ENCODE data around the gene PRPF19. TPM values are rescaled to one million over a fixed set of nuclear protein-coding genes. Genes with fewer than 3 reads are reported as not detected.
A peak's percentile ranks its signal among the peaks of the same experiment; 100 is the strongest.

The PRPF19 gene
- total RNA-seq, 1 experiment from 2014 or later, result 204 TPM

DNA sequence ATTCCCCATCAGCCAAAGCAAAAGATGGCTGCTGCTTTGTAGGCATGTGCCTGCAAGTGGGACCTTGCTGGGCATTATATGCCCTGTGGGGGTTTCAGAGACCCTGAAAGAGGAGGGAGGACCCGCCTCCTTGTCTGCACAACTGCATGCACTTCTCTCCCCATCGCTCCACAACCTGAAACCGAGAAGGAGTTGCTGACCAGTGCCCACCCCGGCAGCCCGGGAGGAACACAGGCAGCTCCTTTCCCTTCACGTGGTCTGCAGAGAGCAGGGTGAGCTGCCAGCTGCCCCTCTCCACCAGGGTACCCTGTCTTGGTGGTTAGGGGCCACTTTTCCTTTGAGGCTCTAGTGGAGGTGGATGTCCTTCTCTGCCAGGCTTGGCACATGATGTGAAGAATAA lies 16.5 kb upstream of the PRPF19 start:
- Histone ChIP-seq H3K4me3 (ENCODE audit: low read depth, low read length, poor library complexity, severe bottlenecking) (no peak overlapping the region), H3K4me1 (ENCODE audit: insufficient read depth, low read length, poor library complexity, severe bottlenecking) (peaks cover 30% of the 10 kb centered on the region), H3K27me3 (replicated peaks; ENCODE audit: insufficient read depth, low read depth, low read length, poor library complexity) (no peaks in the 10 kb centered on the region), H3K36me3 (ENCODE audit: insufficient read depth, low read length, poor library complexity, severe bottlenecking) (peaks cover 31% of the 10 kb centered on the region), H3K27ac (ENCODE audit: low read depth, low read length, poor library complexity, severe bottlenecking) (no peak overlapping the region), H3K9me3 (ENCODE audit: low read depth, low read length, poor library complexity, severe bottlenecking) (no peaks in the 10 kb centered on the region)
- TSS peak; percentile 18 for BruUV-seq (replicated peaks)
- no peak for DNase-seq (ENCODE audit: low spot score)
- TF ChIP-seq, protein P1, sequence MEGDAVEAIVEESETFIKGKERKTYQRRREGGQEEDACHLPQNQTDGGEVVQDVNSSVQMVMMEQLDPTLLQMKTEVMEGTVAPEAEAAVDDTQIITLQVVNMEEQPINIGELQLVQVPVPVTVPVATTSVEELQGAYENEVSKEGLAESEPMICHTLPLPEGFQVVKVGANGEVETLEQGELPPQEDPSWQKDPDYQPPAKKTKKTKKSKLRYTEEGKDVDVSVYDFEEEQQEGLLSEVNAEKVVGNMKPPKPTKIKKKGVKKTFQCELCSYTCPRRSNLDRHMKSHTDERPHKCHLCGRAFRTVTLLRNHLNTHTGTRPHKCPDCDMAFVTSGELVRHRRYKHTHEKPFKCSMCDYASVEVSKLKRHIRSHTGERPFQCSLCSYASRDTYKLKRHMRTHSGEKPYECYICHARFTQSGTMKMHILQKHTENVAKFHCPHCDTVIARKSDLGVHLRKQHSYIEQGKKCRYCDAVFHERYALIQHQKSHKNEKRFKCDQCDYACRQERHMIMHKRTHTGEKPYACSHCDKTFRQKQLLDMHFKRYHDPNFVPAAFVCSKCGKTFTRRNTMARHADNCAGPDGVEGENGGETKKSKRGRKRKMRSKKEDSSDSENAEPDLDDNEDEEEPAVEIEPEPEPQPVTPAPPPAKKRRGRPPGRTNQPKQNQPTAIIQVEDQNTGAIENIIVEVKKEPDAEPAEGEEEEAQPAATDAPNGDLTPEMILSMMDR (conservative IDR thresholded peaks at IDR 0.05; ENCODE audit: low read depth, low read length), result no peak
- POLR2A ChIA-PET (ENCODE audit: low non-redundant PET), result no interaction called here
- CTCF ChIA-PET, result no interaction called here
- intact Hi-C loops (cut with micrococcal nuclease; ENCODE audit: unreplicated experiment), result no loop called here

DNA sequence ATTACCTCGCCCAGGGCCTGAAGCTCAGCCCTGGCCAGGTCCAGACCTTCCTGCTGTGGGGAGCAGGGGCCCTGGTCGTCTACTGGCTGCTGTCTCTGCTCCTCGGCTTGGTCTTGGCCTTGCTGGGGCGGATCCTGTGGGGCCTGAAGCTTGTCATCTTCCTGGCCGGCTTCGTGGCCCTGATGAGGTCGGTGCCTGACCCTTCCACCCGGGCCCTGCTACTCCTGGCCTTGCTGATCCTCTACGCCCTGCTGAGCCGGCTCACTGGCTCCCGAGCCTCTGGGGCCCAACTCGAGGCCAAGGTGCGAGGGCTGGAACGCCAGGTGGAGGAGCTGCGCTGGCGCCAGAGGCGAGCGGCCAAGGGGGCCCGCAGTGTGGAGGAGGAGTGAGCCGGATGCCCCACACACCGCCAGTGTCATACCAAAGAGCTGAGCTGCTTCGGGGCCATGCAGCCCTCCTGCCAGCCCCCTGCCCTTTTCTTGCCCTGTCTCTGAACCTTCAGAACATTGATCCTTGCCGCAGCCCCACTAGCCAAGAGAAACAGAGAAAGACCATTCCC lies 15.5 kb upstream of the PRPF19 start:
- peaks cover 30% of the 10 kb centered on the region for H3K4me1 ChIP-seq (ENCODE audit: insufficient read depth, low read length, poor library complexity, severe bottlenecking)
- no peaks in the 10 kb centered on the region for H3K27me3 ChIP-seq (replicated peaks; ENCODE audit: insufficient read depth, low read depth, low read length, poor library complexity)
- peaks cover 31% of the 10 kb centered on the region for H3K36me3 ChIP-seq (ENCODE audit: insufficient read depth, low read length, poor library complexity, severe bottlenecking)
- no peak overlapping the region for H3K4me3 ChIP-seq (ENCODE audit: low read depth, low read length, poor library complexity, severe bottlenecking)
- POLR2A ChIA-PET (ENCODE audit: low non-redundant PET), result no interaction called here
- no peak for TF ChIP-seq EZH2 (IDR thresholded peaks at IDR 0.05; ENCODE audit: borderline replicate concordance, low read depth, low read length, poor library complexity, severe bottlenecking)
- TF ChIP-seq, protein P1 (conservative IDR thresholded peaks at IDR 0.05; ENCODE audit: low read depth, low read length), result no peak
- no TSS peak for BruUV-seq (replicated peaks)
- CTCF ChIA-PET, result interaction anchor here (0.5 kb wide), 1 partner anchor 164 kb away, joined by 3 read pairs; no protein-coding TSS in a partner anchor
- intact Hi-C loops (cut with micrococcal nuclease; ENCODE audit: unreplicated experiment), result no loop called here
- DNase-seq (ENCODE audit: low spot score), result no peak
- no peaks in the 10 kb centered on the region for H3K9me3 ChIP-seq (ENCODE audit: low read depth, low read length, poor library complexity, severe bottlenecking)
- no peak overlapping the region for H3K27ac ChIP-seq (ENCODE audit: low read depth, low read length, poor library complexity, severe bottlenecking)

DNA sequence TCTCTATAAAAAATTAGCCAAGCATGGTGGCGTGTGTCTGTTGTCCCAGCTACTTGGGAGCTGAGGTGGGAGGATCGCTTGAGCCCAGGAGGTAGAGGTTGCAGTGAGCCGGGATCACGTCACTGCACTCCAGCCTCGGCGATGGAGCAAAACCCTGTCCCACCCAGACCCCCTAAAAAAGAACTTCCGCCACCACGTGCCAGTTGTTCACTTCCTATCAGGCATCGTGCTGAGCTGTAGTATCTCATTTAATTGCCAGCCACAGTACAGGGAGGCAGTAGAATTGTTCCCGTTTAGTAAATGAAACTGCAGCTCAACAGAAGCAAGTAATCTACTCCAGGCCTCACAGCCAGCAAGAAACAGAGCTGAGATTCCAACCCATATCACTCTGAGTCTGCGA lies 14.9 kb upstream of the PRPF19 start:
- TF ChIP-seq, protein P1 (conservative IDR thresholded peaks at IDR 0.05; ENCODE audit: low read depth, low read length), result no peak
- no peak for TF ChIP-seq EZH2 (IDR thresholded peaks at IDR 0.05; ENCODE audit: borderline replicate concordance, low read depth, low read length, poor library complexity, severe bottlenecking)
- intact Hi-C loops (cut with micrococcal nuclease; ENCODE audit: unreplicated experiment), result no loop called here
- ChIA-PET CTCF (no interaction called here), POLR2A (ENCODE audit: low non-redundant PET) (no interaction called here)
- H3K4me3 ChIP-seq (ENCODE audit: low read depth, low read length, poor library complexity, severe bottlenecking), result no peak overlapping the region
- BruUV-seq (replicated peaks), result no TSS peak
- peaks cover 31% of the 10 kb centered on the region for H3K36me3 ChIP-seq (ENCODE audit: insufficient read depth, low read length, poor library complexity, severe bottlenecking)
- H3K4me1 ChIP-seq (ENCODE audit: insufficient read depth, low read length, poor library complexity, severe bottlenecking), result peaks cover 30% of the 10 kb centered on the region
- H3K9me3 ChIP-seq (ENCODE audit: low read depth, low read length, poor library complexity, severe bottlenecking), result no peaks in the 10 kb centered on the region
- DNase-seq (ENCODE audit: low spot score), result no peak
- H3K27me3 ChIP-seq (replicated peaks; ENCODE audit: insufficient read depth, low read depth, low read length, poor library complexity), result no peaks in the 10 kb centered on the region
- no peak overlapping the region for H3K27ac ChIP-seq (ENCODE audit: low read depth, low read length, poor library complexity, severe bottlenecking)

Data from A673 (cell line).